G401 (cell line): ENCODE measurements around the gene LAT. TPM values are rescaled to one million over a fixed set of nuclear protein-coding genes. Genes with fewer than 3 reads are reported as not detected.
"Not testable (repeated sequence)": the region's sequence is repeated elsewhere in the genome, so short reads cannot be mapped to it uniquely, and the experiment has no call there.

Experiments used
- DNase-seq: peaks from one replicate; pipeline ENCODE4 v3.0.0-alpha.2; 2015; ENCODE audit warnings: low spot score
- in situ Hi-C: cut with HindIII; loops from 2 replicates; pipeline ENCODE4 v1.10.0; 2016; ENCODE audit warnings: low sequenced_read_pairs, mixed read lengths
- total RNA-seq: library from RNA; depleted of rRNA; stranded (reverse); fragments of >200 nt; shearing (Covaris generic); gene quantifications from 2 replicates; pipeline ENCODE4 v1.2.3, GENCODE V29; 2014

Gene LAT
- total RNA-seq, 1 experiment from 2014 or later: 7.4 TPM

GRCh38 chr16:29000019-29000418 lies 15.2 kb downstream of the LAT start:
- DNase-seq: no peak
- in situ Hi-C loops: no loop called here

- in situ Hi-C loops, DNase-seq: not testable (repeated sequence)
These were observed 19.8 kb downstream of the LAT start for GRCh38 chr16:29004496-29005139.

GRCh38 chr16:29007730-29008593 lies 23.1 kb downstream of the LAT start:
- in situ Hi-C loops: no loop called here
- no peak for DNase-seq

GRCh38 chr16:29009050-29009837 lies 24.4 kb downstream of the LAT start:
- no peak for DNase-seq
- in situ Hi-C loops: no loop called here

GRCh38 chr16:29009838-29010166 lies 24.9 kb downstream of the LAT start:
- in situ Hi-C loops: no loop called here
- DNase-seq: no peak

DNA sequence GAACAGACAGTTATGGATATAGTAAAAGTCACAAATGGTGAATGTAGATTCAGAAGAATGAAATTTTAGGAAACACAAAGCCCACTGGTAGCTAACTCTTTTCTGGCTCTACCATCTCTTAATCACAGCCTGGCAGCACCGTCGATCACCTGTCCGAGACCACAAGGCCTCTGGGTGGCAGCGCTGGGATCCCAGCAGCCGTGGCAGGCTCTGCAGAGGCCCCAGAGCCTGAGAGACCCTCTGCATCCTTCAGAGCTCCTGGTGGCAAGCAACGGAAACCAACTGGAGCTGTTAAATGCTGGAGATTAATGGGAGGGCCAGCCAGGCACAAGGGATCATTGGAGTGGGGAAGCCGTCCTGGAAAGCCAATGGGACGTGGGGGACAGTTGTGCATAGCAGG lies 26.3 kb downstream of the LAT start:
- in situ Hi-C loops: no loop called here
- DNase-seq: no peak

DNA sequence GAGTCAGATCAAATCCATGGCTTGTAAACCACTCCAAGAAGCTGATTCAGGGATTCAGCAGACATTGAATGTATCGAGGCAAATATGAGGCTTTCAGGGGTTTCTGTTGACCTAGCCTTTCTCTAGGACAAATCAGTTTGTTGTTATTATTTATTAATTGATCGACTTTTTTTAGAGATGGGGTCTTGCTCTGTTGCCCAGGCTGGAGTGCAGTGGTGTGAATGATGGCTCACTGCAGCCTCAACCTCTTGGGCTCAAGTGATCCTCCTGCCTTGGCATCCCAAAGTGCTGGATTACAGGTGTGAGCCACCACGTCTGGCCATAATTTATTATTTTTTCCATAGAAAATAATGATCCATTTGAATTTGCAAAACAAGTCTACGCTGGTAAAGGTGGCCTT lies 27.0 kb downstream of the LAT start:
- in situ Hi-C loops: no loop called here
- no peak for DNase-seq

- in situ Hi-C loops: no loop called here
These were observed 28.2 kb downstream of the LAT start for GRCh38 chr16:29012913-29013553.

DNA sequence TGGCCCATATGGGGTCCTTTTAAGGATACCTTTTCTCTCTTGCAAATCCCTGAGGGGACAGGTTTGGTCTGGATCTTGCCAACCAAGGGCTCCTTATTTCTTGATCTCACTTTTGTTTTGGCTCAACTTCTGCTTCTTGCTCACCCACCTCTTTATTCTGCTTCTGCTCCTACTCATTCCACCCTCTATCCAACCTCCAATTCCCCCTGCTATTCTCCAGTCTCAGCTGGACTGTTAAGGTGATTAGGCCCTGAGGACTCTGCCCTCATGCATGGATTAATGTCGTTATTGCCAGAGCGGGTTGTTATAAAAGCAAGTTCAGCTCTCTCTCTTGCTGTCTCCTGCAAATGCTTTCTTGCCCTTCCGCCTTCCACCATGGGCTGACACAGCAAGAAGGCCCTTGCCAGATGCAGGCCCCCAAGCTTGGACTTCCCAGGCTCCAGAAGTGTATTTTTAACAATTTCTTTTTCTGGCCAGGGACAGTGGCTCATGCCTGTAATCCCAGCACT lies 29.8 kb downstream of the LAT start:
- no peak for DNase-seq
- in situ Hi-C loops: no loop called here

More at GRCh38 chr16:29012913-29013553, 28.2 kb downstream of the LAT start:
- no peak for DNase-seq

- in situ Hi-C loops: no loop called here
- no peak for DNase-seq
These were observed 37.3 kb downstream of the LAT start for GRCh38 chr16:29022196-29022595.

DNA sequence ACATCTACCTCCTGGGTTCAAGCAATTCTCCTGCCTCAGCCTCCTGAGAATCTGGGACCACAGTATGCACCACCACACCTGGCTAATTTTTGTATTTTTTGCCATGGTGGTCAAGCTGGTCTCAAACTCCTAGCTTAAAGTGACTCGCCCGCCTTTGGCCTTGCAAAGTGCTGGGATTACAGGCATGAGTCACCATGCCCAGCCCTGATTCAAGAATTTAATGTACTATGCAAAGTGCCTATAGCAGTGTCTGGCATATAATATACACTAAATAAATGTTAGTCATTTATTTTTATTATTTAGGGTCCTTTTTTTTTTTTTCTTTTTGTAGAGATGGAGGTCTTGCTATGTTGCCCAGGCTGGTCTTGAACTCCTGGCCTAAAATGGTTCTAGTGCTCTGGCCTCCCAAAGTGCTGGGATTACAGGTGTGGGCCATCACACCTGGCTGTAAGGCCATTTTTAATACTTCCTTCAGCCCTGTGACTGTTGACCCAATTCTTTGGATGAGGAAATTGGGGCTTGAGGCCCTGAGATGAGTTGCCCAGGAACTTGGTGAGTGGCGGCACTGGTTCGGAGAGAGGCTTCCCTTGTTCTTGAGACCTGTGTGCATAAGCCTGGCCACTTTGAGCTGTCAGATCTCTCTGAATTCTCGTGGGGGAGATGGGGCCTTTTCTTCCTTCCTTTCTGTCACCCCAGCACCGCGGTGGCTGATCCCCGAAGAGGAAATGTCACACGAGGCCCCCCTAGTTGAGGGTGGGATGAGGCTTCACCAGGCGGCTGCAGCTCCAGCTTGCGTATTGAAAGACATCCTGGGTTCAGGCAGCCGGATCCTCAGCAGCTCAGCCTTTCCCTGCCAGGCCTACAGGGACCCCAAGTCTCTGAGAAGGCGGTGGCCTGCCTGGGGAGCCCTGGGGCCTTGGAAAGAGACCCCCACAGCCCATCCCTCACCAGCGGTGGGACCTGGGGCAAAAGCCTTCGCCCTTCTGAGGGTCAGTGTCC lies 38.7 kb downstream of the LAT start:
- DNase-seq: no peak
- in situ Hi-C loops: no loop called here

- DNase-seq: no peak
- in situ Hi-C loops: no loop called here
These were observed 39.4 kb downstream of the LAT start for GRCh38 chr16:29024278-29024677.

- DNase-seq: no peak
- in situ Hi-C loops: no loop called here
These were observed 40.4 kb downstream of the LAT start for GRCh38 chr16:29025218-29025617.

- in situ Hi-C loops: no loop called here
- no peak for DNase-seq
These were observed 40.9 kb downstream of the LAT start for GRCh38 chr16:29025735-29026134.

DNA sequence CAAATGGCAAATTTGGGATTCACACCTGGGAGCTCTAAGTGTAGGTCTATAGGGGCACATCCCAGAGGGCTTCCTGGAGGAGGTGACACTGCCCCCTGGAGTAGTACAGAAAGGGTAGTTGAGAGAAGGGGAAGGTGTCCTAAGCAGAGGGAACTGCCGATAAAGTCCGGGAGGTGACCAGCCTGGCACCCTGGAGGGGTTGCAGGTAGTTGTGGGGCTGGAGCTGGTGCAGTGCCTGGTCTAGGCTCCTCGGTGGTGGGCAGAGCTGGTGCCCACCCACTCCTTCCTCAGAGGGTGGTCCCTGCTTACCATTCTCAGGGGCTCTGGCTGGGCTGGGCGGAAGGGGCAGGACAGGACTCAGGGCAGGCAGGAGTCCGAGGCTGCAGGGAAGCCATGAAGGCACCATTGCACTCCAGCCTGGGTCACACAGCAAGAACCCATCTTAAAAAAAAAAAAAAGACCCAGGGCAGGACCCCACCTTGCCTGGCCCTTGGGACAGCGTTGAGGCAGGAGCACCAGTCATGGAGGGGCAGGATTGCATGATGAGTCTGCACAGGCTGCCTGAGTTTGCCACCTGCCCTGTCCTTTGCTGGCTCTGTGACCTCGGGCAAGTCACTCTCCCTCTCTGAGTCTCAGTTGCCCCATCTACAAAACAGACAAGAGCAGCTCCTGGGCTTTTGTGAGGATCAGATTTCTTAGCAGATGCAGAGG lies 43.8 kb downstream of the LAT start:
- in situ Hi-C loops: no loop called here

GRCh38 chr16:29029168-29029994 lies 44.5 kb downstream of the LAT start:
- in situ Hi-C loops: no loop called here
- DNase-seq: no peak

More for the DNA sequence above, 43.8 kb downstream of the LAT start:
- DNase-seq: no peak
